IMR-90 (cell line): Measurements from ENCODE around the gene YBX1. TPM values are rescaled to one million over a fixed set of nuclear protein-coding genes. Genes with fewer than 3 reads are reported as not detected.

Experiments
- ATAC-seq: fragments of 200-7000 bp; cut with Tn5 transposase; 2 replicates; pipeline ENCODE4 v1.9.1; 2020; ENCODE audit warnings: low read depth, mild to moderate bottlenecking, moderate library complexity
- BruUV-seq: library from RNA; stranded (reverse); fragments of 400-500 nt; replicated peaks from 2 replicates; lab custom pipeline; 2021; lab: Mats Ljungman, UMichigan
- CTCF ChIA-PET: fragments of 300-600 bp; formaldehyde crosslinking; extraction: SDS; loops from one replicate; lab custom pipeline; 2021; ENCODE audit warnings: antibody characterized with exemption; lab: Yijun Ruan, JAX
- POLR2A ChIA-PET: fragments of 300-600 bp; sonication (Branson Sonifier 250); formaldehyde crosslinking; loops from one replicate; lab custom pipeline; 2022; ENCODE audit warnings: antibody characterized with exemption; ENCODE audit not compliant: unreplicated experiment; lab: Charles Lee
- DNase-seq: peaks from one replicate; pipeline ENCODE4 v3.0.0; 2013
- H2AFZ ChIP-seq: replicated peaks from 2 replicates; pipeline ENCODE3; 2013; ENCODE audit warnings: low read length, mild to moderate bottlenecking; ENCODE audit not compliant: poor library complexity
- H2AK5ac ChIP-seq: 2 replicates; pipeline ENCODE4 v1.6.1; 2013; ENCODE audit warnings: low read depth, low read length, inconsistent platforms
- H2AK9ac ChIP-seq: replicated peaks from 2 replicates; pipeline ENCODE3; 2013; ENCODE audit warnings: mild to moderate bottlenecking, low read depth, low read length, moderate library complexity; ENCODE audit not compliant: poor library complexity
- H2BK120ac ChIP-seq: 2 replicates; pipeline ENCODE4 v1.6.1; 2013; ENCODE audit warnings: low read depth, low read length, inconsistent platforms
- H2BK15ac ChIP-seq: 3 replicates; pipeline ENCODE4 v1.6.1; 2013; ENCODE audit warnings: low read depth, low read length, inconsistent platforms
- H2BK20ac ChIP-seq: 2 replicates; pipeline ENCODE4 v1.6.1; 2013; ENCODE audit warnings: low read depth, mild to moderate bottlenecking, inconsistent platforms, low read length, moderate library complexity
- H2BK5ac ChIP-seq: 2 replicates; pipeline ENCODE4 v1.6.1; 2013; ENCODE audit warnings: mild to moderate bottlenecking, low read depth, low read length, inconsistent platforms; ENCODE audit not compliant: poor library complexity, severe bottlenecking
- H3K14ac ChIP-seq: replicated peaks from 2 replicates; pipeline ENCODE4 v1.6.1; 2013; ENCODE audit warnings: low read depth, low read length, inconsistent platforms
- H3K18ac ChIP-seq: 2 replicates; pipeline ENCODE4 v1.6.1; 2013; ENCODE audit warnings: low read depth, low read length, control low read depth
- H3K23ac ChIP-seq: 2 replicates; pipeline ENCODE4 v1.6.1; 2013; ENCODE audit warnings: low read depth, low read length, inconsistent platforms
- H3K27ac ChIP-seq: 2 replicates; pipeline ENCODE4 v1.5.1; 2013; ENCODE audit warnings: mild to moderate bottlenecking, control low read depth, low read length; ENCODE audit not compliant: insufficient read depth
- H3K27me3 ChIP-seq: 2 replicates; pipeline ENCODE4 v1.6.1; 2013; ENCODE audit warnings: low read length; ENCODE audit not compliant: control insufficient read depth, insufficient read depth
- H3K36me3 ChIP-seq: 2 replicates; pipeline ENCODE4 v1.6.1; 2013; ENCODE audit warnings: low read length, mixed read lengths; ENCODE audit not compliant: control insufficient read depth, insufficient read depth
- H3K4ac ChIP-seq: 2 replicates; pipeline ENCODE4 v1.6.1; 2013; ENCODE audit warnings: low read depth, low read length, inconsistent platforms
- H3K4me1 ChIP-seq: 2 replicates; pipeline ENCODE4 v1.6.1; 2013; ENCODE audit warnings: low read length, mixed read lengths; ENCODE audit not compliant: control insufficient read depth, insufficient read depth
- H3K4me2 ChIP-seq: 2 replicates; pipeline ENCODE4 v1.6.1; 2013; ENCODE audit warnings: low read depth, mild to moderate bottlenecking, control low read depth, low read length, moderate library complexity
- H3K4me3 ChIP-seq: 2 replicates; pipeline ENCODE4 v1.5.1; 2013; ENCODE audit warnings: low read depth, mild to moderate bottlenecking, control low read depth, low read length, moderate library complexity; ENCODE audit not compliant: insufficient read depth
- H3K56ac ChIP-seq: 2 replicates; pipeline ENCODE4 v1.6.1; 2013; ENCODE audit warnings: low read length, inconsistent platforms; ENCODE audit not compliant: insufficient read depth; ENCODE audit errors: extremely low read depth
- H3K79me1 ChIP-seq, 2 experiments: 2 replicates each; pipeline ENCODE4 v1.6.1; 2013; ENCODE audit warnings: low read length in 2 of 2, inconsistent platforms in 1 of 2, low read depth in 1 of 2
- H3K9ac ChIP-seq: 2 replicates; pipeline ENCODE4 v1.6.1; 2013; ENCODE audit warnings: low read depth, low read length, control low read depth
- H3K9me1 ChIP-seq: 2 replicates; pipeline ENCODE4 v1.6.1; 2013; ENCODE audit warnings: low read length, inconsistent platforms; ENCODE audit not compliant: insufficient read depth
- H3K9me3 ChIP-seq: 2 replicates; pipeline ENCODE4 v1.6.1; 2013; ENCODE audit warnings: low read length; ENCODE audit not compliant: control insufficient read depth, insufficient read depth
- H4K20me1 ChIP-seq: 2 replicates; pipeline ENCODE4 v1.6.1; 2013; ENCODE audit warnings: low read length, inconsistent platforms; ENCODE audit not compliant: insufficient read depth
- H4K5ac ChIP-seq: 2 replicates; pipeline ENCODE4 v1.6.1; 2013; ENCODE audit warnings: mild to moderate bottlenecking, low read depth, low read length, control low read depth
- H4K8ac ChIP-seq, 2 experiments: 2 replicates each; pipeline ENCODE4 v1.6.1; 2013; ENCODE audit warnings: low read depth in 2 of 2, low read length in 2 of 2, control low read depth in 1 of 2, inconsistent platforms in 1 of 2
- H4K91ac ChIP-seq: 2 replicates; pipeline ENCODE4 v1.6.1; 2013; ENCODE audit warnings: low read depth, low read length, inconsistent platforms; ENCODE audit not compliant: insufficient read depth
- BHLHE40 ChIP-seq: fragments of 150-350 bp; IDR thresholded peaks from 2 replicates; pipeline ENCODE4 v1.6.1; 2016; ENCODE audit warnings: mild to moderate bottlenecking, low read depth, low read length
- CHD1 ChIP-seq: IDR thresholded peaks from 2 replicates; pipeline ENCODE4 v1.6.1; 2012; ENCODE audit warnings: low read depth, low read length, improper control_type of control experiment
- FOS ChIP-seq: fragments of 150-350 bp; IDR thresholded peaks from 2 replicates; pipeline ENCODE4 v1.6.1; 2016; ENCODE audit warnings: low read depth, low read length
- MAFK ChIP-seq: IDR thresholded peaks from 2 replicates; pipeline ENCODE4 v1.6.1; 2012; ENCODE audit warnings: low read depth, low read length, improper control_type of control experiment
- MAZ ChIP-seq: IDR thresholded peaks from 2 replicates; pipeline ENCODE4 v1.6.1; 2012; ENCODE audit warnings: low read depth, mild to moderate bottlenecking, low read length, improper control_type of control experiment, moderate library complexity, borderline replicate concordance
- MXI1 ChIP-seq: IDR thresholded peaks from 2 replicates; pipeline ENCODE4 v1.6.1; 2012; ENCODE audit warnings: low read depth, mild to moderate bottlenecking, low read length, moderate library complexity, borderline replicate concordance
- NFE2L2 ChIP-seq: fragments of 150-350 bp; IDR thresholded peaks from 2 replicates; pipeline ENCODE4 v1.6.1; 2016; ENCODE audit warnings: low read depth, mild to moderate bottlenecking, low read length
- RAD21 ChIP-seq: IDR thresholded peaks from 2 replicates; pipeline ENCODE4 v1.6.1; 2012; ENCODE audit warnings: low read length, improper control_type of control experiment
- RCOR1 ChIP-seq: IDR thresholded peaks from 2 replicates; pipeline ENCODE4 v1.6.1; 2012; ENCODE audit warnings: mild to moderate bottlenecking, low read length, improper control_type of control experiment; ENCODE audit not compliant: insufficient replicate concordance
- RFX5 ChIP-seq: IDR thresholded peaks from 2 replicates; pipeline ENCODE4 v1.8.0; 2012; ENCODE audit warnings: low read depth, mild to moderate bottlenecking, low read length, moderate library complexity
- SMC3 ChIP-seq: fragments of 150-350 bp; IDR thresholded peaks from 2 replicates; pipeline ENCODE4 v1.6.1; 2016; ENCODE audit warnings: low read depth, mild to moderate bottlenecking, antibody characterized with exemption, low read length, moderate library complexity
- WGBS, 2 experiments: methylation state at CpG; one replicate each; pipeline versions ENCODE4 v1.1.5 to v1.1.7; 2013; ENCODE audit warnings: missing lambda C conversion rate in 2 of 2; ENCODE audit not compliant: insufficient read length in 1 of 2; ENCODE audit errors: extremely low coverage in 2 of 2; 5-methylcytosine and 5-hydroxymethylcytosine counted together
- dilution Hi-C: fragments of 300-500 bp; cut with HindIII; formaldehyde crosslinking; loops from one replicate; pipeline ENCODE4 v1.14.3; 2018; ENCODE audit warnings: low sequenced_read_pairs; ENCODE audit not compliant: unreplicated experiment
- in situ Hi-C: fragments of 300-500 bp; cut with MboI; formaldehyde crosslinking; loops from 3 replicates; pipeline ENCODE4 v1.14.3; 2019; ENCODE audit warnings: low sequenced_read_pairs, inconsistent platforms, mixed read lengths
- intact Hi-C: fragments of 100-400 bp; cut with micrococcal nuclease; formaldehyde crosslinking; loops from 2 replicates; pipeline ENCODE4 v1.10.0; 2022
- polyA plus RNA-seq, 3 experiments: library from polyadenylated mRNA; depleted of rRNA; stranded (reverse); fragments of >200 nt; gene quantifications; 2 replicates each; pipeline ENCODE4 v1.2.3, GENCODE V29; 2012; ENCODE audit warnings: low replicate concordance in 1 of 3
- total RNA-seq: library from RNA; depleted of rRNA; stranded (reverse); fragments of >200 nt; gene quantifications from 2 replicates; pipeline ENCODE4 v1.2.3, GENCODE V29; 2012
- TF ChIP-seq, protein P1 (sequence below): conservative IDR thresholded peaks from 2 replicates; pipeline ENCODE4 v1.5.1; 2012; ENCODE audit warnings: mild to moderate bottlenecking, low read depth, low read length, improper control_type of control experiment
- TF ChIP-seq, protein P2 (sequence below): fragments of 150-350 bp; IDR thresholded peaks from 2 replicates; pipeline ENCODE4 v1.6.1; 2016; ENCODE audit warnings: low read depth, mild to moderate bottlenecking, low read length, moderate library complexity, borderline replicate concordance
- TF ChIP-seq, protein P3 (sequence below): fragments of 150-350 bp; IDR thresholded peaks from 2 replicates; pipeline ENCODE4 v1.6.1; 2017; ENCODE audit warnings: mild to moderate bottlenecking, antibody characterized with exemption, low read length, low read depth

The YBX1 gene
- total and polyA plus RNA-seq, 2 of the 4 experiments (the other 2 are of a cell fraction) = 605 to 843 TPM

DNA sequence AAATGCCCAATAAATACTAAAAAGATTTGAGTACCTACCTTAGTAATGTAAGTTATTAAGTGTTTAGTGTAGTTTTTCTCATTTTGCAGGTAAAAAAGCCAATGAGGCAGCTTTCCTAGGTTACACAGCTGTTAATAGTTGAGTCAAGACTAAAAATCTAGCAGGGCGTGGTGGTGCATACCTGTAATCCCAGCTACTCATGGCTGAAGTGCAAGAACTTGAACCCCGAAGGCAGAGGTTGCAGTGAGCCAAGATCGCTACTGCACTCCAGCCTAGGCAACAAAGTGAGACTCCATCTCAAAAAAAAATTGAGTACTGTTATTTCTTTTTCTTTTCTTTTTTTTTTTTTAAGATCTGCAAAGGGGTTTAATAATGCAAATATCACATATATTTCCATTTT is 7.7 kb downstream of the YBX1 start:
- Histone ChIP-seq H4K8ac (no peak overlapping the region), H3K56ac (no peak overlapping the region), H4K91ac (no peak overlapping the region), H3K27ac (no peak overlapping the region), H3K4ac (no peak overlapping the region), H3K79me1 (peaks cover 3 to 27% of the 10 kb centered on the region in 2 experiments; a peak in 3 of 4 replicates), H2AFZ (no peak overlapping the region), H2BK5ac (no peak overlapping the region), H3K4me3 (no peak overlapping the region), H4K20me1 (peaks cover 94% of the 10 kb centered on the region), H3K4me1 (peaks cover 22% of the 10 kb centered on the region), H2AK9ac (no peak overlapping the region), H3K9me1 (peaks cover 15% of the 10 kb centered on the region), H3K23ac (no peak overlapping the region), H3K9ac (no peak overlapping the region), H2BK15ac (no peak overlapping the region), H3K14ac (no peak overlapping the region), H3K36me3 (peaks cover 8% of the 10 kb centered on the region), H4K5ac (no peak overlapping the region), H3K27me3 (no peaks in the 10 kb centered on the region), H3K18ac (no peak overlapping the region), H2AK5ac (no peak overlapping the region), H2BK120ac (no peak overlapping the region), H3K4me2 (no peak overlapping the region), H2BK20ac (no peak overlapping the region), H3K9me3 (no peaks in the 10 kb centered on the region)
- intact Hi-C loops = loop anchor here (10.0 kb wide), 2 partner anchors 155 to 545 kb away; partner anchors contain the start of gene ZNF691
- ChIA-PET POLR2A (no interaction called here), CTCF (interaction anchor here (1.5 kb wide), 1 partner anchor 12 kb away, joined by 4 read pairs; no protein-coding TSS in a partner anchor)
- ATAC-seq = no peak
- no peak for DNase-seq
- dilution Hi-C loops = no loop called here
- 100% methylated on average over 2 of the region's 3 CpGs; no CpG with 5 or more reads in 1 of the 2 experiments for WGBS, 2 experiments
- TF ChIP-seq, protein P1, sequence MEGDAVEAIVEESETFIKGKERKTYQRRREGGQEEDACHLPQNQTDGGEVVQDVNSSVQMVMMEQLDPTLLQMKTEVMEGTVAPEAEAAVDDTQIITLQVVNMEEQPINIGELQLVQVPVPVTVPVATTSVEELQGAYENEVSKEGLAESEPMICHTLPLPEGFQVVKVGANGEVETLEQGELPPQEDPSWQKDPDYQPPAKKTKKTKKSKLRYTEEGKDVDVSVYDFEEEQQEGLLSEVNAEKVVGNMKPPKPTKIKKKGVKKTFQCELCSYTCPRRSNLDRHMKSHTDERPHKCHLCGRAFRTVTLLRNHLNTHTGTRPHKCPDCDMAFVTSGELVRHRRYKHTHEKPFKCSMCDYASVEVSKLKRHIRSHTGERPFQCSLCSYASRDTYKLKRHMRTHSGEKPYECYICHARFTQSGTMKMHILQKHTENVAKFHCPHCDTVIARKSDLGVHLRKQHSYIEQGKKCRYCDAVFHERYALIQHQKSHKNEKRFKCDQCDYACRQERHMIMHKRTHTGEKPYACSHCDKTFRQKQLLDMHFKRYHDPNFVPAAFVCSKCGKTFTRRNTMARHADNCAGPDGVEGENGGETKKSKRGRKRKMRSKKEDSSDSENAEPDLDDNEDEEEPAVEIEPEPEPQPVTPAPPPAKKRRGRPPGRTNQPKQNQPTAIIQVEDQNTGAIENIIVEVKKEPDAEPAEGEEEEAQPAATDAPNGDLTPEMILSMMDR = no peak
- TF ChIP-seq RFX5 (no peak), NFE2L2 (no peak), MXI1 (no peak), RCOR1 (no peak), SMC3 (no peak), FOS (no peak), CHD1 (no peak), BHLHE40 (no peak), MAZ (no peak), MAFK (no peak), RAD21 (no peak)
- TF ChIP-seq, protein P2, sequence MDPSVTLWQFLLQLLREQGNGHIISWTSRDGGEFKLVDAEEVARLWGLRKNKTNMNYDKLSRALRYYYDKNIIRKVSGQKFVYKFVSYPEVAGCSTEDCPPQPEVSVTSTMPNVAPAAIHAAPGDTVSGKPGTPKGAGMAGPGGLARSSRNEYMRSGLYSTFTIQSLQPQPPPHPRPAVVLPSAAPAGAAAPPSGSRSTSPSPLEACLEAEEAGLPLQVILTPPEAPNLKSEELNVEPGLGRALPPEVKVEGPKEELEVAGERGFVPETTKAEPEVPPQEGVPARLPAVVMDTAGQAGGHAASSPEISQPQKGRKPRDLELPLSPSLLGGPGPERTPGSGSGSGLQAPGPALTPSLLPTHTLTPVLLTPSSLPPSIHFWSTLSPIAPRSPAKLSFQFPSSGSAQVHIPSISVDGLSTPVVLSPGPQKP = no peak
- TF ChIP-seq, protein P3, sequence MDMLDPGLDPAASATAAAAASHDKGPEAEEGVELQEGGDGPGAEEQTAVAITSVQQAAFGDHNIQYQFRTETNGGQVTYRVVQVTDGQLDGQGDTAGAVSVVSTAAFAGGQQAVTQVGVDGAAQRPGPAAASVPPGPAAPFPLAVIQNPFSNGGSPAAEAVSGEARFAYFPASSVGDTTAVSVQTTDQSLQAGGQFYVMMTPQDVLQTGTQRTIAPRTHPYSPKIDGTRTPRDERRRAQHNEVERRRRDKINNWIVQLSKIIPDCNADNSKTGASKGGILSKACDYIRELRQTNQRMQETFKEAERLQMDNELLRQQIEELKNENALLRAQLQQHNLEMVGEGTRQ = no peak
- BruUV-seq = no TSS peak
- in situ Hi-C loops = no loop called here
